Testis (tissue), 3 donors: ENCODE data around the gene ARPC5. TPM values are rescaled to one million over a fixed set of nuclear protein-coding genes. Genes with fewer than 3 reads are reported as not detected.

Experiments
- DNase-seq: peaks from one replicate; pipeline ENCODE4 v3.0.0-alpha.2; 2019
- H3K27ac ChIP-seq, 2 donors: fragments of 200-600 bp; sonication (generic); one replicate each; pipeline ENCODE4 v1.5.1; 2019
- H3K27me3 ChIP-seq: fragments of 200-600 bp; sonication (generic); one replicate; pipeline ENCODE4 v1.5.1; 2019
- H3K36me3 ChIP-seq: fragments of 200-600 bp; sonication (generic); one replicate; pipeline ENCODE4 v1.5.1; 2017; ENCODE audit warnings: low read depth; ENCODE audit errors: missing control alignments
- H3K4me1 ChIP-seq: fragments of 200-600 bp; sonication (generic); one replicate; pipeline ENCODE4 v1.5.1; 2019
- H3K4me3 ChIP-seq, 2 donors: fragments of 200-600 bp; sonication (generic); one replicate each; pipeline ENCODE4 v1.5.1; 2017 to 2019
- H3K9me3 ChIP-seq: fragments of 200-600 bp; sonication (generic); one replicate; pipeline ENCODE4 v1.5.1; 2017
- CTCF ChIP-seq, 3 experiments: fragments of 450-650 bp in 2 of 3; fragments of 200-600 bp in 1 of 3; sonication (generic) in 1 of 3; IDR thresholded peaks; one replicate each; pipeline ENCODE4 v1.5.1; 2016 to 2019; ENCODE audit warnings: antibody characterized with exemption in 3 of 3, mild to moderate bottlenecking in 2 of 3, moderate library complexity in 1 of 3
- POLR2A ChIP-seq: fragments of 450-650 bp; IDR thresholded peaks from one replicate; pipeline ENCODE4 v1.6.1; 2017; ENCODE audit warnings: antibody characterized with exemption, mild to moderate bottlenecking, moderate library complexity
- WGBS, 2 donors: methylation state at CpG; one replicate each; pipeline ENCODE4 v1.1.5; 2018; 5-methylcytosine and 5-hydroxymethylcytosine counted together
- intact Hi-C: fragments of 100-400 bp; cut with DNase I; formaldehyde crosslinking; loops from one replicate; pipeline ENCODE4 v1.15.1; 2023; ENCODE audit warnings: low total_unique reads
- polyA plus RNA-seq: library from polyadenylated mRNA; stranded (reverse); fragments of 350-450 nt; fragmentation: Illumina TruSeq; extraction: RNeasy Lipid Tissue Mini Kit (QIAGEN cat#74804); gene quantifications from one replicate; pipeline ENCODE4 v1.2.3, GENCODE V29; 2014; ENCODE audit warnings: low read depth, low replicate concordance; ENCODE audit not compliant: insufficient read depth
- total RNA-seq, 2 donors: library from RNA; depleted of rRNA; stranded (reverse); fragments of >200 nt; gene quantifications; one replicate each; pipeline ENCODE4 v1.2.3, GENCODE V29; 2016

Gene ARPC5
- total and polyA plus RNA-seq, 3 donors from 2014 or later: 55.8 to 136 (median 66.6) TPM

GRCh38 chr1:183586926-183587325 is 48.7 kb downstream of the ARPC5 start:
- H3K27me3 ChIP-seq: no peaks in the 10 kb centered on the region
- H3K9me3 ChIP-seq: no peaks in the 10 kb centered on the region
- no peak for DNase-seq
- intact Hi-C loops: no loop called here
- 98% methylated on average over 8 of the region's 8 CpGs for WGBS, 2 donors
- TF ChIP-seq POLR2A: no peak
- no peak for TF ChIP-seq CTCF (IDR thresholded peaks at IDR 0.05)
- H3K4me1 ChIP-seq: no peaks in the 10 kb centered on the region
- no peaks in the 10 kb centered on the region for H3K36me3 ChIP-seq
- H3K4me3 ChIP-seq: no peak overlapping the region
- no peak overlapping the region for H3K27ac ChIP-seq

GRCh38 chr1:183586455-183586854 is 49.1 kb downstream of the ARPC5 start:
- Histone ChIP-seq H3K27ac (no peak overlapping the region), H3K27me3 (no peaks in the 10 kb centered on the region), H3K4me1 (no peaks in the 10 kb centered on the region), H3K4me3 (no peak overlapping the region), H3K9me3 (no peaks in the 10 kb centered on the region), H3K36me3 (no peaks in the 10 kb centered on the region)
- TF ChIP-seq POLR2A (no peak), CTCF (IDR thresholded peaks at IDR 0.05) (no peak)
- WGBS, 2 donors: 100% methylated on average over 1 of the region's 1 CpG
- intact Hi-C loops: no loop called here
- no peak for DNase-seq

- Histone ChIP-seq H3K27me3 (no peaks in the 10 kb centered on the region), H3K4me1 (no peaks in the 10 kb centered on the region), H3K9me3 (no peaks in the 10 kb centered on the region), H3K4me3 (no peak overlapping the region), H3K27ac (no peak overlapping the region), H3K36me3 (no peaks in the 10 kb centered on the region)
- intact Hi-C loops: no loop called here
- no peak for DNase-seq
- 85 to 90% methylated on average over 6 of the region's 6 CpGs for WGBS, 2 donors
- TF ChIP-seq POLR2A (no peak), CTCF (IDR thresholded peaks at IDR 0.05) (no peak)
These were observed 50.5 kb downstream of the ARPC5 start for GRCh38 chr1:183585038-183585437.

- TF ChIP-seq POLR2A (no peak), CTCF (IDR thresholded peaks at IDR 0.05) (no peak)
These were observed 51.4 kb downstream of the ARPC5 start for GRCh38 chr1:183584147-183584546.

GRCh38 chr1:183583466-183583865 is 52.1 kb downstream of the ARPC5 start:
- no peak for DNase-seq
- H3K4me3 ChIP-seq: no peak overlapping the region
- intact Hi-C loops: no loop called here
- 85 to 87% methylated on average over 6 of the region's 6 CpGs for WGBS, 2 donors
- no peaks in the 10 kb centered on the region for H3K36me3 ChIP-seq
- H3K4me1 ChIP-seq: no peaks in the 10 kb centered on the region
- no peaks in the 10 kb centered on the region for H3K9me3 ChIP-seq
- TF ChIP-seq CTCF (IDR thresholded peaks at IDR 0.05) (no peak), POLR2A (no peak)
- H3K27me3 ChIP-seq: no peaks in the 10 kb centered on the region
- no peak overlapping the region for H3K27ac ChIP-seq

More at GRCh38 chr1:183584147-183584546, 51.4 kb downstream of the ARPC5 start:
- no peaks in the 10 kb centered on the region for H3K9me3 ChIP-seq
- H3K4me3 ChIP-seq: no peak overlapping the region
- no peak overlapping the region for H3K27ac ChIP-seq
- intact Hi-C loops: no loop called here
- no peaks in the 10 kb centered on the region for H3K36me3 ChIP-seq
- 64 to 71% methylated on average over 5 of the region's 5 CpGs for WGBS, 2 donors
- no peaks in the 10 kb centered on the region for H3K4me1 ChIP-seq
- no peaks in the 10 kb centered on the region for H3K27me3 ChIP-seq
- no peak for DNase-seq
